Measurements from ENCODE around the gene RSF1.

DNA sequence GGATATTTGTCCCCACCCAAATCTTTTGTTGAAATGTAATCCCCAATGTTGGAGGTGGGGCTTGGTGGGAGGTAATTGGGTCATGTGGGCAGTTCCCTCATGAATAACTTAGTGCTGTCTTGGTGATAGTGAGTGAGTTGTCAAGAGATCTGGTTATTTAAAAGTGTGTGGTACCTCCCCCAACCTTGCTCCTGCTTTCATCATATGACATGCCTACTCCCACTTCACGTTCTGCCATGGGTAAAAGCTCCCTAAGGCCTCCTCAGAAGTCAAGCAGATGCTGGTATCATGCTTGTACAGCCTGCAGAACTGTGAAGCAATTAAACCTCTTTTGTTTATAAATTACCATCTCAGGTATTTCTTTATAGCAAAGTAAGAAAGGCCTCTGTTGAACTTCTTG, 31.0 kb upstream of the RSF1 start:
- TF ChIP-seq, protein P1, sequence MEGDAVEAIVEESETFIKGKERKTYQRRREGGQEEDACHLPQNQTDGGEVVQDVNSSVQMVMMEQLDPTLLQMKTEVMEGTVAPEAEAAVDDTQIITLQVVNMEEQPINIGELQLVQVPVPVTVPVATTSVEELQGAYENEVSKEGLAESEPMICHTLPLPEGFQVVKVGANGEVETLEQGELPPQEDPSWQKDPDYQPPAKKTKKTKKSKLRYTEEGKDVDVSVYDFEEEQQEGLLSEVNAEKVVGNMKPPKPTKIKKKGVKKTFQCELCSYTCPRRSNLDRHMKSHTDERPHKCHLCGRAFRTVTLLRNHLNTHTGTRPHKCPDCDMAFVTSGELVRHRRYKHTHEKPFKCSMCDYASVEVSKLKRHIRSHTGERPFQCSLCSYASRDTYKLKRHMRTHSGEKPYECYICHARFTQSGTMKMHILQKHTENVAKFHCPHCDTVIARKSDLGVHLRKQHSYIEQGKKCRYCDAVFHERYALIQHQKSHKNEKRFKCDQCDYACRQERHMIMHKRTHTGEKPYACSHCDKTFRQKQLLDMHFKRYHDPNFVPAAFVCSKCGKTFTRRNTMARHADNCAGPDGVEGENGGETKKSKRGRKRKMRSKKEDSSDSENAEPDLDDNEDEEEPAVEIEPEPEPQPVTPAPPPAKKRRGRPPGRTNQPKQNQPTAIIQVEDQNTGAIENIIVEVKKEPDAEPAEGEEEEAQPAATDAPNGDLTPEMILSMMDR (conservative IDR thresholded peaks at IDR 0.05 in 1 of 2, IDR thresholded peaks at IDR 0.05 in 1 of 2; ENCODE audit: extremely low read depth in 1 of 2, insufficient read depth in 1 of 2, low read depth in 1 of 2, low read length in 2 of 2): no peak
- TF ChIP-seq EZH2 (IDR thresholded peaks at IDR 0.05; ENCODE audit: borderline replicate concordance, low read length): no peak

Data from mammary epithelial cell (primary cell).